Frontal cortex (tissue), 4 donors: Measurements from ENCODE around the gene EDARADD. TPM values are rescaled to one million over a fixed set of nuclear protein-coding genes. Genes with fewer than 3 reads are reported as not detected.

ENCODE experiments used
- DNase-seq, 2 donors: peaks; one replicate each; pipeline ENCODE4 v3.0.0; 2012; ENCODE audit warnings: low spot score in 2 of 2
- FAIRE-seq: peaks from 2 replicates; lab custom pipeline; 2012; peaks lifted over from hg19 to GRCh38; lab: Jason Lieb, UNC
- total RNA-seq: library from RNA; depleted of rRNA; stranded (reverse); fragments of >200 nt; gene quantifications from one replicate; pipeline ENCODE4 v1.2.3, GENCODE V29; 2014
- donor health status: control.
- donor health status: control.
- donor health status: control.

The EDARADD gene
- total RNA-seq, 1 donor from 2014 or later: 3.7 TPM

DNA sequence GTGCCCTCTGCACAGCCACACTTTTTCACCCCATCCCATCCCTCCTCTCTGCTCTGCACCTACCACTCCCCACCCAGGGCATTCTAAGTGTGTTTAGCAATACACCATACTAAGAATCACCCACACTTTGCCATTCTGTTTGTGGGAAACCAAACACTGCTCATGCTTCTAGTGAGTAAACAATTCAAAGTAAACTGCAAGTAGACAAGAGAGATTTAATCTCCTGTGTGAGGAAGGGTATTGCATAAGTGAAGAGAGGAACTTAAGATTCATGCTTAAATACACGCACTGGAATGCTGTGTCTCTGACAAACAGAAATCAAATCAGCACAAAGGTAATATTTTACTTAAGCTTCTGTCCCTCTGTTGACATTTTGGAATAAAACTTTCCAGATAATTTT, 4.8 kb upstream of the EDARADD start:
- no peak for DNase-seq
- FAIRE-seq: no peak

DNA sequence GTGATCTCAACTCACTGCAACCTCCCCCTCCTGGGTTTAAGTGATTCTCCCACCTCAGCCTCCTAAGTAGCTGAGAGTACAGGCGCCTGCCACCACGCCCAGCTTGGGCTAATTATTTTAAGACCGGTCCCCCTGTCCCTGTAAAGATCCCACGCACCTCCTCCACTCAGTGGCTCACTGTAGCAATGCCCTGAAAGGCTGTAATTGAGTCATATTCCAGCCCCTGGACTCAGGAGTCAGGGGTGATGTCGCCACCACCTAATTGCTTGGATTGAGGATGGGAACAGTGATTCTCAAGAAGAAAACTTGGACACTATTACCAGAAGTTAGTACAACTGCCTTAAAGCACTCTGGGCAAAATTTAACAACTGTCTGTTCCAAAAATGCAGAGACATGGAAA, 3.1 kb upstream of the EDARADD start:
- DNase-seq: no peak
- no peak for FAIRE-seq

DNA sequence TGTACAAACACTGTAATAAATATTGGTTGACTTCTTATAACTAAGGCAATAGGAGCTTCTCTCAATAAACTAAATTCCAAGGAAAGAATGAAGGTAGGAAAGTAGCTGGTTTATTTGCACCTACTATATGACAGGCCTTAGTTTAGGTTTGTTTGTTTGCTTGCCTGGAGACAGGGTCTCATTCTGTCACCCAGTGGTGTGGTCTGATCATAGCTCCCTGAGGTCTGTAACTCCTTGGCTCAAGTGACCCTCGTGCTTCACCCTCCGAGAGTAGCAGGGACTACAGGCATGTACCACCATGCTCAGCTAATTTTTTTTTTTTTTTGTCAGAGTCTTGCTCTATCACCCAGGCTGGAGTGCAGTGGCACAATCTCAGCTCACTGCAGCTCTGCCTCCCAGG, 1.9 kb upstream of the EDARADD start:
- FAIRE-seq (no peak), DNase-seq (no peak)

DNA sequence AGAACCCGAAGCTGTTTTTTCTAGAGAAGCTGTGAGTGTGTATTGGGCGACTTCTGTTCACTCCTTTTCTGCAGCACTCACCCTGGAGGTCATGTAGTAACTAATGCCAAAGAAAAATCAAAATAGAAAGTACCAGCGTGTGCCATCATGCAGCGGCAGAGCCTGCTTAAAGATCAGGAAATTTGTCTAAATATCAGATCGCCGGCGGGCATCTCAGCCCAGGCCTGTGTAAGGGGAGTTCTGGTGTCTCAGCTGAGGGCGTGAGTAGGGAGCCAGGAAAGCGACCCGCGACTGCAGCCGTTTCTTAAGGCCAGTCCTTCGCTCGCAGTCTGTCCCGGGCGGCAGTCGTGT, 768 bp downstream of the EDARADD start:
- DNase-seq: no peak
- FAIRE-seq: no peak

DNA sequence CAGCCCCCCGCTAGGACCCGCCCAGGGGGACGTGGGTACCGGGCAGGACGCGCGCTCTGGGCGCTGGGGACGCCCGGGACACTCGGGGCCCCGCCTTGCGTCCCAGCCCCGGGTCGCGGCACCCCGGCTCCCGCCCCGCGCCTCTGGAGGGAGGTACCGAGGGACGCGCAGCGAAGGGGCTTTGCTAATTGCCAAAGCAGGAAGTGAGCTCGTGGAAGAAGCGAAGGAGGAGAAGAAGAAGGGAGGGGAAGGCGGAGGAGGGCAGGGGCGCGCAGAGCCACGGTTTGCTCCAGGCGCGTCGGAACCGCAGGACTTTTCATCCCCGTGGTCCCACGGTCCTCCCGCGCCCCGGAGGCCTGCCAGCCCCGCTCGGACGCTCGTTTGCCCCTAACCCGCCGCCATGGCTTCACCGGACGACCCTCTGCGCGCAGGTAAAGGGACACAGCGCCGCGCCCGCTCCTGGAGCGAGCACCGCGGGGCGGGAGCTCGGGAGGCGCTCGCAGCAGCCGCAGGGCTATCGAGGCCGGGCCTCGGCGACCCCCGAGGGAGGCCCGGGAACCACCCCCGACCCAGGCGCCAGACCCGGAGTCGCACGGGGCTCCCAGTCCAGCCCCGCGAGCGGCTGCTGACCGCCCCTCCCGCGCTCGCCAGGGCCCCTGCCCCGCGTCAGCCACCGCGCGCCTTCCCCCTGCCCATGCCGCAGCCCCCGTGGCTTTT, 1.3 kb downstream of the EDARADD start:
- DNase-seq: no peak
- no peak for FAIRE-seq

DNA sequence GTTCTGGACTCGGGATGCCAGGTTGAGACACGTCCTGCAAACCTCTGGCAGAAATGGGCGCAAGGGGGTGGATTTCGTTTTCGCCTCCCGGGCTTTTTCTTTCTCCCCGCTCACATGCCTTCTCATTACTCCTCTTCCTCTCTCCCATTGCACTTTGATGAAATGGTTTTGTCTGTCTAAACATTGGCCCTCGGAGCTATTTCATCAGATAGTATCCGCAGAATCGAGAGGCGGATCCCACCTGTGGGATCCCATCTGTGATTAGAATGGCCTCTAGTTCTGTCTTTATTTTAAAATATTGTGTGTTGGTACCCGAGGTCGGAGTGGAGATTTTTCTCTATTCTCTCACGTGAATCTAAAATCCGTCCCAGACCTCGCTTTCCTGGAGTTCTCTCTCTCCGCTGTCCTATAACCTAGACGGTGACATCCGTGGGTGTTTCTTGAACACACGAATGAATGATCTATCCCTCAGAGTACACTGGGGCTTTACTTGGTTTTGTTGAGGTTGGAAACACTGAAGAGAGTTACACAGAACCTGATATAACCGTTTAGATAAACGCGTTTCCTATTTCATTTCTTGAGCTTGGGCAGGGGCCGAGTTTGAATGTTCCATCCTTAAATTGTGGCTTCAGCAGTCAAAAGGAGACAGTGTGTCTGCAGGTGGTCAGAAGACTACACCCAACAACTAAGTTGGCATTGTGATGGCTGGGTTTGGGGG, 2.0 kb downstream of the EDARADD start:
- no peak for FAIRE-seq
- no peak for DNase-seq

DNA sequence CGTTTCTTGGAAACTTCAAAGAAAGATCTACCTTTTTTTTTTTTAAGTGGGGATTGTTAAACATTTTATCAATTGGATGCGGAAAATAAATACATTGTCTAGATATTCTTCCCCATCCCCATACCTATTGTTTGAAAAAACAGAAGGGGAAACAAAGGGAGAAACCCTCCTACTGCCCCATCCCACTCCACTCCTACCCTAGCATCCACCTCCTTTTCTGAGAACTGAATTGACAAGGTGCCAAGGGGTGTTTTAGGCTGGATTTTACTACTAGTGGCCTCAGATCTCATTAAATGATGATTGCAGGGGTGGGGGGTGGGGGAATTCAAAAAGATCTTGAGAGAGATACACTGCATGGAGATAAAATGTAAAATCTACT, 2.6 kb downstream of the EDARADD start:
- FAIRE-seq: no peak
- DNase-seq: no peak

DNA sequence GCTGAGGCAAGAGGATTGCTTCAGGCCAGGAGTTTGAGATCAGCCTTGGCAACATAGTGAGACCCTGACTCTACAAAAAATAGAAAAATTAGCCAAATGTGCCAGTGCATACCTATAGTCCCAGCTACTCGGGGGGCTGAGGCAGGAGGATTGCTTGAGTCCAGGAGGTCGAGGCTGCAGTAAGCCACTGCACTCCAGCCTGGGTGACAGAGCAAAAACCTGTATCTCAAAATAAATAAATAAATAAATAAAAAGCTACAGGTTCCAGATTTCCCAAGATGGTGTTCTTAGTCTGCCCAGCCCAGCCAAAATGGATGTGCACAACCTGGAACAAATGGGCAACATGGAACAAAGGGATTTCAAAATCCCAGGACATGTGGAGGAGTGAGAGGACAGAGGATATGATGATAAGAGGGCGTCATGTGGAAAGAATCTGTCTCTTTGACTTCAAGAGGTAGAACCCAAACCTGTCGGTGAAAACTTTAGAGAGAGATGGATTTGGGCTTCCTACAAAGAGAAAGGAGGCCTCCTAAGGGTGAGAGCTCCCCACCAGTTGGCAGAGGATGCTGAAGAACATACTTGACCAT, 3.2 kb downstream of the EDARADD start:
- DNase-seq (no peak), FAIRE-seq (no peak)

DNA sequence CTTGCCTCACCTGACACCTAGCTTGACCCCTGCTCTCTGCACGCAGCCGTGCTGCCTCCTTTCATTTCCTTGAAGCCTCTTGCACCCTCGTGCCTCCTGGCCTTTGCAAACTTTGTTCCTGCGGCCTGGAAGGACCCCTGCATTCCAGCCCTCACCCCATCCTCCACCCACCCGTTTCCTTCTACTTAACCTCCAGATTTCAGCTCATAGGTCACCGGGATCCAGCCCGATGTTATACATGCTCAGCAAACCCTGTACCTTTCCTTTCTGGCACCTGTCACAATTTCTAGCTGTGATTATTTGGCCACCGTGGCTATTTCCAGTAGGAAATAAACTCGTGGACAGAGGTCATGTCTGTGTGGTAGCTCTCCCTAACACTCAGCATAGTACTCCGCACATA, 4.5 kb downstream of the EDARADD start:
- DNase-seq (no peak), FAIRE-seq (no peak)

DNA sequence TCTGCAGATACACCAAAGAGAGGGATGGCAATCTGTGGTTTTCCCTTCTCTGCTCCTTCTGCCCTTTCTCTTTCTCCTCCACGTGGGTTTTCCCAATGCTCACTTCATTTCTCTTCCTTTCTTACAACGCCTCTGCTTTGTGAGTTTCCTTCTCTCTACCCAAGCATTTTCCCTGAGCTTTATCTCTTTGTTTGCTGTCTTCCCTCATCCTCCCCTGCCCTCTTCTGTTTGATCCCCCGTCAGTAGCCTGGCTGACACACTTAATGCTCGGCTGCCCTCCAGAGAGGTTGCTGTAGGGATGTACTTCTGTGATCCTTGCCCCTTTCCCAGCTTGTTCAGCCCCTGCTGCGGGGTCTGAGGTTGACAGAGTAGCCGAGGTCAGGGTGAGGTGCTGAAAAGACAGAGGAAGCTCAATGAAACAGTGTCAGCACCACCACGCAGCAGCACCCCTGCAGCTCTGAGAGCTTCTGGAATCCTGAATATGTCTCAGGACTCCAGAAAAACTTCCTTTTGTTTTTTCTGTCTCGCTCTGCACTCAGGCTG, 6.0 kb downstream of the EDARADD start:
- FAIRE-seq: no peak
- DNase-seq: no peak

DNA sequence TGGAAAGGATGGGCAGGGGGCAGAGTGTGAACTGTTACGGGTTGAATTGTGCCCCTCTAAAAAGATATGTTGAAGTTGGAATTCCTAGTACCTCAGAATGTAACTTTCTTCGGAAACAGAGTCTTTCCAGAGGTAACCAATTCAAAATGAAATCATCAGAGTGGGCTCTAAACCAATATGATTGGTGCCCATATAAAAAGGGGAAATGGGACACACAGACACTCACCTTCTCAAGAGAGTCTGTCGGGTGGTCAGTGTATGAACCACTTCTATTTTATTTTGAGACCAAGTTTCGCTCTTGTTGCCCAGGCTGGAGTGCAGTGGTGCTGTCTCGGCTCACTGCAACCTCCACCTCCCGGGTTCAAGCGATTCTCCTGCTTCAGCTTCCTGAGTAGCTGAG, 7.6 kb downstream of the EDARADD start:
- no peak for FAIRE-seq
- DNase-seq: no peak

DNA sequence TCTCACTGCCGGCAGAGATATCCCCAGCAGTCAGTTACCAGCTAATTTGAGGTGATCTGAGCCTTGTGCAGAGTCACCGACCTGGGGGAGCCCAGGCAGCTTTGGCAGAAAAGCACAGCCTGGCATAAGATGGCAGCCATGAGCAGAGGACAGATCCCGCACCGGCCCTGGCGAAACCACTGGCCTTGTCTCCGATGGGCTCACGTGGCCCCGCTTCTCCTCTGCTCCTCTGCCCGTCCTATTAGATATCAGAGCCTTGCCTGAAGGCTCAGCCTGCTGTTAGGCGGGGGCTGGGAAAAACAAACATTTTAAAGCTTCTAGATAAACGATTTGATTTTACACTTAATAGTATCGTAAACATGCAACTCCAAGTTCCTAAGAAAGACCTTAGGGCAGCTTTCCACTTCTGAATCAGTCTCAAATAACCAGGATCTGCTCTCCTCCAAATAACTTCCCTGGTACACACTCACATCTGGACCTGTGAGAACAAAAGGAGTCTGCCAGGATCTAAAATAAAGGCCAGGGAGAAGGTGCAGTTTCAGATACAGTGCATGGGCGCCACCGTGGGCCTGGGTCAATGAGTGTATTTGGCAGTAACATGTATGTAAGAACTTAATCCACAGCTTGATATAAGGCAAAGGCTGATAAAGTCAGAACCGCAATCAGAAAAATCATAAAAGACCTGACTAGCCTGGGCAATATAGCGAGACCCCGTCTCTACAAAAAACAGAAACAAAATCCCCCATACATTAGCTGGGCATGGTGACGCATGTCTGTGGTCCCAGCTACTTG, 10.0 kb downstream of the EDARADD start:
- DNase-seq (no peak), FAIRE-seq (no peak)

DNA sequence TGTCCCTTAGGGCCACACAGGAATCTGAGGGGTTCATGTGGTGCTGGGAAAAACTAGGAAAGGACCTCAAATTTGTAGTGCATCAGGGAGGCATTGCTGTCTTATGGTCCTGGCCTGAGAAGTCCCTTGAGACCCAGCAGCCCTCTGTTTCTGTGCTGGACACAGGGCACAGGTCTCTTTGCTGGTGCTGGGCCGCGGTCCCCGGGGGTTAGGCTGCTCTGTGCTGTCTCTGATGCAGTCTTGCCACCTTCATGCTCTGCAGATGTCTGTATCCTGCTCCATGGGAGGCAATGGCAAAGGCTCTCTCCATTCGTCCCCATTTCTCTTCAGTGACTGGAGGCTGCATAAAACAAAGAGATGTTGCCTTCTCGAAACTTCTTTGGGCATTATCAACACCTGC, 13.0 kb downstream of the EDARADD start:
- DNase-seq (no peak), FAIRE-seq (no peak)

DNA sequence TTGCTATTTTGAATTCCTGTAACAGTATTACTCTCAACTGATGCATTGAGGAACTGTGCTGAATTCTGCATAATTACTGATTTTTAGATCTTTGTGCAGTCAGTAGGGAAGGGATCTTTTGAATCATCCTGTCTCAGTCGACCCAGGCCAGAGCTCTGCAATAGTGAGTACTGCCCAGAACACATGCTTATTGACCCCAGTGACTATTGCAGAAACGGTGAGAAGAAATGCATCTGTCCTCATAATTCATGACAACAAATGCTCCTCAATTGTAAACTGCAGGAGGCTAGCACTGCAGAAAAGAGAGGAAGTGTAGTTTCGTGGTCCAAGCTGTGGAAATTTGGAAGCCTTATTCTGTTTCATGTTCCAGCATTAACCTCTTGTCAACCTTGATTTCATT, 19.6 kb downstream of the EDARADD start:
- FAIRE-seq: no peak
- no peak for DNase-seq

DNA sequence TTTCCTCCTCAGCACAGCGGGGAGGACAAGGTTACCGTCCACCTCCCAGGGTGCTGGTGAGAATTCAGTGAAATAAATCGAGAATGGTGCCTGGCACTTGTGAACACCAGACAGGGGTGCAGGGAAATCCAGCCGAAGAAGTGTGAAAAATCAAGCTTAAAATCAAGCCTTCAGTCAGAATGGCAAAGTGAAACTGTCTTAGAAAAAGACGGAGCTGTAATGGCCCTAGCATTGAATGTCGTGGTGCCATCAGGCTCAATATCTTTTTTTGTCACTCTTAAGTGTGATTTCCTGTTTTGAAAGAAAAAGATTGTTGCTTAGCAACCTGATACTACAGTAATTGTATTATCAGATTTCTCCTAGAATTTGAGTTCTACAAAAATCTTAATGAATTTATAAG, 22.1 kb downstream of the EDARADD start:
- no peak for FAIRE-seq
- DNase-seq: no peak

DNA sequence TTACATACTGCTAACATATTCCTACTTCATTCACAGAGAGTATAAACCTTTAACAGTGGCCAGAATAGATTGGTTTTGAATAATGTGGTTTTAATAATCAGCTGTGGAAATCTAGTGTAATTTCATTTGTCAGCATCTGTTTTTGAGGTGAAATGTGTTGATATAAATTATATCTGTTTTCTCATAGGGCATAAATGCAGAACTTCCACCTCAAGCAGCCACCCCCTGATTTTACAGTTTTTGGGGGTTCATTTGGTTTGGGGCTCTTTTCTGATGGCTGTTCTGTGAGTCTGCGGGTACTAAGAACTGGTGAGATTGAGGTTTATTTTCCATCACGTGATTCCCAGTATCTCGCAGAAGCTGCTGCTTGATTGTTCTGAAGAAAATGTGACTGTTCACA, 23.2 kb downstream of the EDARADD start:
- no peak for FAIRE-seq

DNA sequence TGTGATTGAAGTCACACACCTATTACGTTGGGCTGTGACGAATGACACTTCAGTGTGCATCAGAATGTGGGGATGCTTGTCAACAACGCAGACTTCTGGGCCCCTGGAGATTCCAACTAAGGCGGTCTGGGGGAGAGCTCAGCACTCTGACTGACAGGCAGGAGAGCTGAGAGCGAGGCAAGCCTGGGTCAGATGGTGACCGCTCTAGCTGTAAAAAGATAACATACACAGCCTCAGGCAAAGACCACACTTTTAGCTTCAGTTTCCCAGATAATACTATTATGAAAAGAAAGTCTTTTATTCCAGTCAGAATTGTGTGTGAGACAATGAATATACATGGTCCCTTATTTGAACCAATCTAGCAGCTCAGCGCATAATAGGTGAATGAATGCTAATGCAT, 25.4 kb downstream of the EDARADD start:
- DNase-seq: no peak
- FAIRE-seq: no peak

More for the DNA sequence above, 23.2 kb downstream of the EDARADD start:
- no peak for DNase-seq

DNA sequence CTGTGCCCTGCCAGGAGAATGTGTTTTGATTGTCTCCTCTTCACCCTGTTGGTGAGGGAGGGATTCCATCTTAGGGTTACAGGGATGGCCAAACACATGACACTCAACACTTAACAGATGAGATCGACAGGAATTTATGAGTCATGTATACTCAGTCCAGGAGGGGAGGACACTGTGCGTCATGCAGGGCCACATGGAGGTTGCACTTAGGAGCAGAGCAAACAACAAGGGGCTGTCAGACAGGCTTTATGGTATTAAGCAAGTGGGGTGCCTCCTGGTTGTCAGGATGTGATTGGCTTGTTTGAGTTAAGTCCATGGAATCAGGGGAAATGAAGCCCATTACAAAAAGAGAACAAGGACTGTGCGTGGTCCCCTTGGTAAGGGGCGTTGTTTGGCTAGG, 26.9 kb downstream of the EDARADD start:
- DNase-seq (no peak), FAIRE-seq (no peak)

DNA sequence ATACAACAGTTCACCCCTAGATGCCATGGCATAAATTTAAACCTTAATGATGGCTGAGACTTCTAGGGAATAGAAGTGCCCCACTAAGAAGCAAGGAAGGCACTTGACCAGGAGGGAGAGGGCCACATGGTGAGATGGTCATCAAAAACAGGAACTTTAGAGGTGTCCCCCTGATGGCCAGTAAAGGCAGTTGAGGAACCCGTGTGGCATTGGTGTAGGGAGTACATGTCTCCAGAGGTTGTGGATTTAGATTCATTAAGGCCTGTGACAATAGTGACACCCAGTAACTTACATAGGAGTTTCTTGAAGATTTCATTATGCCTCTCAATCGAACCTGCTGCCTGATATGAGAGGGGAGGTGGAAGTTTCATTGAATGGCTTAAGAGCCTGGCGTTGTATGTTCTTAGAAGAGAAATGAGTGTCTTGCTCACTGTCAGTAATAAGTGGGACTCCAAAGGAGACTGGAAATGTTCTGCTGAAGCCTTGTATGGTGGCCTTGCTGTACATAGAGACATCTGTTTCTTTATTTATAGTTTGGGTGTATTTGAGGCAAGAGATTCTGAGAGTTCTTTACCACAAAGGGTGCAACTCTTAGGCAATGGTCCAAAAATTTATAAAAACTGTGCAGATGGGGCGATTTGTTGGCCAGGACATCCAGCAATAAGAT, 27.9 kb downstream of the EDARADD start:
- no peak for FAIRE-seq
- no peak for DNase-seq

DNA sequence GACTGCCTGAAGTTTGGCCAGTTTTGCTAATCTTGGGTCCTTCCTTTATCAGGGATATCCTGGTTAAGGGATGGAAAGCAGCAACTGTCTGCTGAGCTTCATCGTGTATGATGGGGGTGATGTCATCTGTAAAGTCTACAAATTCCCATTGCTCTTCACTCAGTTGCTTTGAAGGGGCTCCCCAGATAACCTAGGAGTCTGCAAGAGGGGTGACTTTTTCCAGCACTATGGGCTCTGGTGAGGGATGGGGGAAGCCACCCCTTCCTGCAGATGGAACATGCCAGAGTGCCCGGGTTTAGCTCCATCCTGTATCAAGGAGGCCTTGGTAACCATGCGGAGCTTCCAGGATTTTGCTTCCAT, 28.4 kb downstream of the EDARADD start:
- no peak for FAIRE-seq
- DNase-seq: no peak
